GM04504 (cell line): Measurements from ENCODE around the gene KLHL22.

ENCODE experiments used
- DNase-seq: peaks from one replicate; pipeline ENCODE4 v3.0.0-alpha.2; 2012; ENCODE audit warnings: low read depth

KLHL22 gene

GRCh38 chr22:20433191-20433590, 62.4 kb downstream of the KLHL22 start:
- no peak for DNase-seq

GRCh38 chr22:20432244-20432686, 63.3 kb downstream of the KLHL22 start:
- DNase-seq, result no peak

- no peak for DNase-seq
Observed at GRCh38 chr22:20431511-20432192, 63.9 kb downstream of the KLHL22 start.

GRCh38 chr22:20430720-20431510, 64.7 kb downstream of the KLHL22 start:
- no peak for DNase-seq

- no peak for DNase-seq
Observed at GRCh38 chr22:20430101-20430719, 65.4 kb downstream of the KLHL22 start.

GRCh38 chr22:20429254-20430100, 66.1 kb downstream of the KLHL22 start:
- no peak for DNase-seq

GRCh38 chr22:20428496-20429253, 66.9 kb downstream of the KLHL22 start:
- DNase-seq, result no peak

GRCh38 chr22:20427945-20428417, 67.6 kb downstream of the KLHL22 start:
- DNase-seq, result no peak

GRCh38 chr22:20427104-20427944, 68.3 kb downstream of the KLHL22 start:
- no peak for DNase-seq

- no peak for DNase-seq
Observed at GRCh38 chr22:20426259-20426615, 69.4 kb downstream of the KLHL22 start.

- no peak for DNase-seq
Observed at GRCh38 chr22:20425566-20426258, 69.9 kb downstream of the KLHL22 start.

GRCh38 chr22:20424932-20425565, 70.5 kb downstream of the KLHL22 start:
- DNase-seq, result no peak

GRCh38 chr22:20424568-20424931, 71.0 kb downstream of the KLHL22 start:
- DNase-seq, result no peak

- no peak for DNase-seq
Observed at GRCh38 chr22:20423906-20424551, 71.6 kb downstream of the KLHL22 start.

GRCh38 chr22:20423008-20423905, 72.3 kb downstream of the KLHL22 start:
- DNase-seq, result peak; percentile 69

- DNase-seq, result peak; percentile 94
Observed at GRCh38 chr22:20422271-20423007, 73.2 kb downstream of the KLHL22 start.

GRCh38 chr22:20421507-20421874, 74.1 kb downstream of the KLHL22 start:
- DNase-seq, result no peak
